A549 (cell line): ENCODE data around the gene CP.

Experiments used
- MAFK ChIP-seq: fragments of 450-650 bp; IDR thresholded peaks from 2 replicates; pipeline ENCODE4 v1.6.1; 2014; ENCODE audit not compliant: partially characterized antibody
- RCOR1 ChIP-seq: fragments of 150-350 bp; IDR thresholded peaks from 2 replicates; pipeline ENCODE4 v1.6.1; 2014; ENCODE audit warnings: antibody characterized with exemption, low read length, low read depth

GRCh38 chr3:149174901-149175300 lies 46.7 kb downstream of the CP start:
- TF ChIP-seq MAFK (no peak), RCOR1 (no peak)
